ENCODE data around the gene SP8. TPM values are rescaled to one million over a fixed set of nuclear protein-coding genes. Genes with fewer than 3 reads are reported as not detected.

Gene SP8
- total and polyA plus RNA-seq, 7 donors, result not detected

- H3K27me3 ChIP-seq (ENCODE audit: insufficient read depth in 3 of 3, low read length in 2 of 3), result no peaks in the 10 kb centered on the region
- H3K9me3 ChIP-seq, result no peaks in the 10 kb centered on the region
- intact Hi-C loops (cut with DNase I), result no loop called here
- H3K4me3 ChIP-seq, result no peak overlapping the region
- H3K36me3 ChIP-seq (ENCODE audit: insufficient read depth in 1 of 2, low read depth in 1 of 2), result no peaks in the 10 kb centered on the region
- no peak for TF ChIP-seq CTCF (IDR thresholded peaks at IDR 0.05)
- H3K27ac ChIP-seq, result no peak overlapping the region
- no peak for DNase-seq
- 59 to 67% (median 64%) methylated on average over 5 of the region's 5 CpGs for WGBS, 3 donors
- no peak for ATAC-seq
- no peaks in the 10 kb centered on the region for H3K4me1 ChIP-seq
These were observed 48.7 kb downstream of the SP8 start for GRCh38 chr7:20737840-20738448.

- peaks cover 0 to 2% (median 0%) of the 10 kb centered on the region in 3 donors for H3K27me3 ChIP-seq (ENCODE audit: insufficient read depth in 3 of 3, low read length in 2 of 3)
- TF ChIP-seq CTCF (IDR thresholded peaks at IDR 0.05), result no peak
- no peak for DNase-seq
- ATAC-seq, result no peak
- intact Hi-C loops (cut with DNase I), result no loop called here
- H3K4me1 ChIP-seq, result no peaks in the 10 kb centered on the region
- 78 to 85% (median 82%) methylated on average over 4 of the region's 4 CpGs for WGBS, 3 donors
- H3K4me3 ChIP-seq, result no peak overlapping the region
- no peaks in the 10 kb centered on the region for H3K36me3 ChIP-seq (ENCODE audit: insufficient read depth in 1 of 2, low read depth in 1 of 2)
- H3K27ac ChIP-seq, result no peak overlapping the region
- H3K9me3 ChIP-seq, result no peaks in the 10 kb centered on the region
These were observed 51.2 kb downstream of the SP8 start for GRCh38 chr7:20735346-20736065.

Other genes with a start within 250 kb of the SP8 start
- not detected for gene ABCB5, start 171.2 kb downstream of the SP8 start, total RNA-seq
- not detected for gene ABCB5, start 171.2 kb downstream of the SP8 start, polyA plus RNA-seq

Data from psoas muscle (tissue), 8 donors.